GM19099 (cell line): ENCODE data around the gene RPS3.
A peak's percentile ranks its signal among the peaks of the same experiment; 100 is the strongest.

Experiments
- POLR2A ChIP-seq: IDR thresholded peaks from 3 replicates; pipeline ENCODE4 v1.6.1; 2011; ENCODE audit warnings: low read depth; ENCODE audit not compliant: insufficient read length; ENCODE audit errors: extremely low read depth

The RPS3 gene

GRCh38 chr11:75398906-75399305 is 412 bp upstream of the RPS3 start:
- TF ChIP-seq POLR2A = no peak

- no peak for TF ChIP-seq POLR2A
These were observed 988 bp downstream of the RPS3 start for GRCh38 chr11:75400146-75400865.

DNA sequence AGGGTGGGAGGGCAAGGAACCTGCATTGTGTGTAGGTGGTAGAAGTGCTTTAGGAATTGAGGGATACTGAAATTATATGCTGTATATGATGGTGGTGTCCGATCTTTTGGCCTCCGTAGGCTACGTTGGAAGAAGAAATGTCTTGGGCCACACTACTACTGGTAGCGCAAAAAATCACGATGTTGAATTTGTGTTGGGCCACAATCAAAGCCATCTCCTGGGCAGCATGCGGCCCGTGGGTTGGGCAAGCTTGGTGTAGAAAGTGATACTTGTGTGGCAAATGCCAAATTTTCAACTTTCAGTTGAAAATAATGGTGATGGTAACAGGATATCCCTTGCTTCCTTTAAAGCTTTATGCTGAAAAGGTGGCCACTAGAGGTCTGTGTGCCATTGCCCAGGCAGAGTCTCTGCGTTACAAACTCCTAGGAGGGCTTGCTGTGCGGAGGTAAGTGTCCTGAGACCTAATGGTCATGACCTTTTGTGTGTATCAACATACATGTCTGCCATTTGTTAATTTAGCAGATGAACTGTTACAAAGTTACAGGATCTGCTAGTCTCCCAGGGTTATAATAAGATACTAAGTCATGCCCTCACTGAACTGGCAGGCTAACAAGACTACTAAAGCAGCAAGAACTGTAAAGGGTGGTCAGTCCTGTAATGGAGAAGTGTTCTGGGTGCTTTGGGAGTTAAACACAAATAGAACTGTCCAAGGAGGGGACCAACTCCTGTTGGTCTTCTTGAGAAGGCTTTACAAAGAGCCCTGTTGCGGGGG is 2.9 kb downstream of the RPS3 start:
- TF ChIP-seq POLR2A = no peak

DNA sequence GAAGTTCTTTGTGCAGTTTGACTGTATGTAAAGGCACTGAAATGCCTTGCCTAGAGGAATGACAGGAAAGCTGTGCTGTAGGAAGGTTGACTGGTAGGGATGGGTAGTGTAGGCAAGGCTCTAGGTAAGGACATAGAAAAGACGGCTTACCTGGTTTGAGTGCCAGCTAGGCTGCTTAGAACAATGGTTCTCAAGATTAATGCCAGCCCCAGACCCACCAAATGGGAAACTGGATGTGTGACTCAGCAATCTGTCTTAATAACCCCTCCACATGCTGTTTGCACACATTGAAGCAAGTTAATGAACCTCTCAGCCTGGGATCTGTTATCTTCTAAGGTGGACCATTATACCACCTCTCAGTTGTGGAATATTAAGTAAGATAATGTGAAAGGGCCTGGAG is 3.7 kb downstream of the RPS3 start:
- no peak for TF ChIP-seq POLR2A

- no peak for TF ChIP-seq POLR2A
These were observed 4.8 kb downstream of the RPS3 start for GRCh38 chr11:75403983-75404658.

- peak; percentile 22 for TF ChIP-seq POLR2A
These were observed 7.0 kb downstream of the RPS3 start for GRCh38 chr11:75406338-75406777.

DNA sequence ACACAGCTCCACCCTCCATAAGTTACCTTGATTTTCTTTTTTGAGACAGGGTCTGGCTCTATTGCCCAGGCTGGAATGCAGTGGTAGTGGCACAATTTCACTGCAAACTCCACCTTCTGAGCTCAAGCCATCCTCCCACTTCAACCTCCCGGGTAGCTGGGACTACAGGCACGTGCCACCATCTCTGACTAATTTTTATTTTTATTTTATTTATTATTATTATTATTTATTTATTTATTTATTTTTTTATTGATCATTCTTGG is 9.6 kb downstream of the RPS3 start:
- no peak for TF ChIP-seq POLR2A

DNA sequence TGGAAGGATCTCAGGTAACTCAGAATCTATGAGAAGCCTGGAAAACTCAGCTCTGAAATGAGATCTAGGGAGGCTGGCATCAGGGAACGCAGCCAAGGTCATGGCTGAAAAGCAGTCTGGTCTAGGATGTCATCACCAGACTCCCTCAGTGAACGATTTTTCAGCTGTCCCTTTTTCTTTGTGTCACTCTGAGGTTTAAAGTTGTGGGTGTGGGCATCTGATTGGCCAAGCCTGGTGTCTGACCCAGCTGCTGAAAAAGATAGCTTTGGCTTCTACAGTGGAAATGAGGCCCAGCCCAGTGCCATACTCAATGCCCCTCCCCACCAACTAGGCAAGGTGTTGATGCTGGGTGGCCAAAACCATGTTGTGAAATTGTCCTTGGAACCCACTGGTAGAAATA is 14.5 kb downstream of the RPS3 start:
- TF ChIP-seq POLR2A = no peak

GRCh38 chr11:75420224-75421034 is 21.1 kb downstream of the RPS3 start:
- TF ChIP-seq POLR2A = no peak

- TF ChIP-seq POLR2A = no peak
These were observed 21.8 kb downstream of the RPS3 start for GRCh38 chr11:75421035-75421602.

DNA sequence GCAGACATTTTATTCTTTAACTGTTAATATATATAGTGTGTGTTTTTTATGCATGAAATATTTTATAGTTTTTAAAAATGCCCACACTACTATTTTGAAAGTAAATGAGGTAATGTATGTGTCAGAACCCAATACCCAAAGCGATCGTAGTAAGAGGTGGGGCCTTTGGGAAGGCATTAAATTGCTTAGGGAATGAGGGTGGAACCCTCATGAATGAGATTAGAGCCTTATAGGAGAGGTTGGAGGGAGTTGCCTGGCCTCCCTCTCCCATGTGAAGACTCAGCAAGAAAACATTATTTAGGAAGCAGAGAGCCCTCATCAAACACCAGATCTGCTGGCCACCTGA is 22.6 kb downstream of the RPS3 start:
- TF ChIP-seq POLR2A = no peak

DNA sequence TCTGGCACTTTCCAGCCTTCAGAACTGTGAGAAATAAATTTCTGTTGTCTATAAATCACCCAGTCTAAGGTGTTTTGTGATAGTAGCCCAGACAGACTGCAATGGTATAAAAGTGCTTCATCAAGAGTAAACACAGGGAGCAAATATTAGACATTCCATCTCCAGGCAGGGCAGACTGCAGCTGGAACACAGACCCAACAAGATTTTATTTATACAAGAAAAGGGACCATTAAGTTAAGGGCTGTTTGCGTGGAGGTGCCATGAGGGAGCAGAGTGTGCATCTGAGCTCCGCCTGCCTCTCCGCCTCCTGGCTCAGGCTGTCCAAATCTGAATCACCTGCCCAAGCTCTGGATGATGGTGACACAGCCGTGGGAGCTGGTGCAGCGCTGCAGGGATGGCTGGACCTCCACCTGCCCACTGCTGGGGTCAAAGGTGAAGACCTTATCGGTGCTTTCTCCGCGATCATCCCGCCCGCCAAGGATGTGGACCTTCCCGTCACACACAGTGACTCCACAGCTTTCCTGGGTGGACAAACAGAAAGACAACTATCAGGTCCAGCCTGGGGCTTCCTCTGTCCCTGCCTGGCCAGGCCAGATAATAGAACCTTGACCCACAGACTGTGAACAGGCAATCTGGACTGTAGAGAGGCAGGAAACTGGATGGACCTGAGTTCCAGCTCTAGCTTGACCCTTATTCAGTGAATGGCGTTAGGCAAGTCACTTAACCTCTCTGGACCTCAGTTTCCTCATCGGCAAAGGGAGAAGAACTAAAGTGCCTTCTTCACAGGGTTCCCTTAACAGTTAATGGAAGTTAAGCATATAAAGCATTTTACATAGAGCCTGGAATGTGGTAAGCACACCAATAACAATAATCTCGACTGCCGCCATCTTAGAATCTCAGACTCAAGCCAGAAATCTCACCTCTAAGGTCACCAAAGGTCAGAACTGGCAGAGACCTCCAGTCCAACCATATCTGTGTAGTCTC is 23.2 kb downstream of the RPS3 start:
- no peak for TF ChIP-seq POLR2A

DNA sequence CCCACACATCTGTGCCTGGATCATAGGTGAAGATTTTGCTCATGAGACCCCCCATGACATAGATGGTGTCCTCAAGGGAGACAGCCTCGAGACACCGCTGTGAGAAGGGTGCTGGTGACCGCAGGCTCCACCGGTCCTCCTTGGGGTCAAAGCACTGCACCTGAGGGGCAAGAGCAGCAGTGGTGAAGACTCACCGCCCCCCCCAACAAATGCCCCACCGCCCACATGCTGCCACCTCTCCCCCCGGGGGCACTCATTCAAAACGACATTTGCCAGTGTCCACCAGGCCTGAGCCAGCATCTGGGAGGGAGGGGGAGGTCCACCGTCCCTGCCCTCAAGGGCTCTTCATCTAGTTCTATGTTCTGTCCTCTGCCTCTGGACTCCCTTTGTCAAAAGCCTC is 24.4 kb downstream of the RPS3 start:
- no peak for TF ChIP-seq POLR2A

- no peak for TF ChIP-seq POLR2A
These were observed 25.1 kb downstream of the RPS3 start for GRCh38 chr11:75424396-75424795.
